Measurements from ENCODE around the gene WDFY3.

The WDFY3 gene

GRCh38 chr4:84790769-84791565 is 175.5 kb downstream of the WDFY3 start:
- DNase-seq (ENCODE audit: extremely low spot score), result no peak
- POLR2A ChIA-PET, result no interaction called here

GRCh38 chr4:84786478-84786877 is 180.0 kb downstream of the WDFY3 start:
- POLR2A ChIA-PET, result no interaction called here
- CTCF ChIA-PET, result no interaction called here

More at GRCh38 chr4:84790769-84791565, 175.5 kb downstream of the WDFY3 start:
- TF ChIP-seq NFRKB (IDR thresholded peaks at IDR 0.05), result no peak
- no peak for TF ChIP-seq HDGF (IDR thresholded peaks at IDR 0.05; ENCODE audit: borderline replicate concordance)
- no peak for TF ChIP-seq SUZ12 (IDR thresholded peaks at IDR 0.05)
- no peak for TF ChIP-seq FOXM1 (IDR thresholded peaks at IDR 0.05; ENCODE audit: borderline replicate concordance)
- TF ChIP-seq ARNT (IDR thresholded peaks at IDR 0.05), result no peak
- no peak for TF ChIP-seq ZNF384 (IDR thresholded peaks at IDR 0.05)
- no peak for TF ChIP-seq BHLHE40 (IDR thresholded peaks at IDR 0.05; ENCODE audit: borderline replicate concordance)
- no peak for TF ChIP-seq PKNOX1 (IDR thresholded peaks at IDR 0.05)
- CTCF ChIA-PET, result interaction anchor here (0.6 kb wide), 1 partner anchor 289 kb away, joined by 3 read pairs; no protein-coding TSS in a partner anchor

GRCh38 chr4:84782517-84782916 is 184.0 kb downstream of the WDFY3 start:
- CTCF ChIA-PET, result no interaction called here
- TF ChIP-seq TARDBP (IDR thresholded peaks at IDR 0.05), result no peak
- TF ChIP-seq ZNF384 (IDR thresholded peaks at IDR 0.05), result no peak
- TF ChIP-seq FOXA1 (IDR thresholded peaks at IDR 0.05), result no peak
- TF ChIP-seq CTBP1 (IDR thresholded peaks at IDR 0.05; ENCODE audit: borderline replicate concordance), result no peak
- no peak for TF ChIP-seq LEF1 (IDR thresholded peaks at IDR 0.05; ENCODE audit: borderline replicate concordance)
- no peak for TF ChIP-seq L3MBTL2 (conservative IDR thresholded peaks at IDR 0.05)
- no peak for TF ChIP-seq FOXM1 (IDR thresholded peaks at IDR 0.05; ENCODE audit: borderline replicate concordance)
- no peak for TF ChIP-seq NFRKB (IDR thresholded peaks at IDR 0.05)
- no peak for TF ChIP-seq ARNT (IDR thresholded peaks at IDR 0.05)
- no peak for TF ChIP-seq ELF4 (IDR thresholded peaks at IDR 0.05)
- no peak for TF ChIP-seq SP1 (IDR thresholded peaks at IDR 0.05)
- TF ChIP-seq HDGF (IDR thresholded peaks at IDR 0.05; ENCODE audit: borderline replicate concordance), result no peak
- TF ChIP-seq PKNOX1 (IDR thresholded peaks at IDR 0.05), result no peak
- no peak for TF ChIP-seq BHLHE40 (IDR thresholded peaks at IDR 0.05; ENCODE audit: borderline replicate concordance)
- no peak for TF ChIP-seq SUZ12 (IDR thresholded peaks at IDR 0.05)
- TF ChIP-seq FOXK2 (IDR thresholded peaks at IDR 0.05), result no peak
- no peak for DNase-seq (ENCODE audit: extremely low spot score)
- POLR2A ChIA-PET, result no interaction called here

More at GRCh38 chr4:84786478-84786877, 180.0 kb downstream of the WDFY3 start:
- no peak for TF ChIP-seq ZNF384 (IDR thresholded peaks at IDR 0.05)
- TF ChIP-seq L3MBTL2 (conservative IDR thresholded peaks at IDR 0.05), result no peak
- no peak for TF ChIP-seq FOXK2 (IDR thresholded peaks at IDR 0.05)
- no peak for TF ChIP-seq LEF1 (IDR thresholded peaks at IDR 0.05; ENCODE audit: borderline replicate concordance)
- TF ChIP-seq NFRKB (IDR thresholded peaks at IDR 0.05), result no peak
- no peak for TF ChIP-seq SP1 (IDR thresholded peaks at IDR 0.05)
- TF ChIP-seq ELF4 (IDR thresholded peaks at IDR 0.05), result no peak
- DNase-seq (ENCODE audit: extremely low spot score), result no peak

GRCh38 chr4:84780719-84781118 is 185.8 kb downstream of the WDFY3 start:
- CTCF ChIA-PET, result no interaction called here
- no peak for TF ChIP-seq ZNF384 (IDR thresholded peaks at IDR 0.05)
- TF ChIP-seq L3MBTL2 (conservative IDR thresholded peaks at IDR 0.05), result no peak
- TF ChIP-seq TARDBP (IDR thresholded peaks at IDR 0.05), result no peak
- no peak for TF ChIP-seq PKNOX1 (IDR thresholded peaks at IDR 0.05)
- TF ChIP-seq FOXM1 (IDR thresholded peaks at IDR 0.05; ENCODE audit: borderline replicate concordance), result no peak
- TF ChIP-seq BHLHE40 (IDR thresholded peaks at IDR 0.05; ENCODE audit: borderline replicate concordance), result no peak
- TF ChIP-seq ELF4 (IDR thresholded peaks at IDR 0.05), result no peak
- no peak for TF ChIP-seq LEF1 (IDR thresholded peaks at IDR 0.05; ENCODE audit: borderline replicate concordance)
- no peak for TF ChIP-seq SUZ12 (IDR thresholded peaks at IDR 0.05)
- no peak for TF ChIP-seq SP1 (IDR thresholded peaks at IDR 0.05)
- no peak for TF ChIP-seq FOXK2 (IDR thresholded peaks at IDR 0.05)
- TF ChIP-seq FOXA1 (IDR thresholded peaks at IDR 0.05), result no peak
- no peak for TF ChIP-seq ARNT (IDR thresholded peaks at IDR 0.05)
- TF ChIP-seq CTBP1 (IDR thresholded peaks at IDR 0.05; ENCODE audit: borderline replicate concordance), result no peak
- TF ChIP-seq HDGF (IDR thresholded peaks at IDR 0.05; ENCODE audit: borderline replicate concordance), result no peak
- no peak for TF ChIP-seq NFRKB (IDR thresholded peaks at IDR 0.05)

GRCh38 chr4:84778041-84778440 is 188.4 kb downstream of the WDFY3 start:
- ChIA-PET POLR2A (no interaction called here), CTCF (no interaction called here)
- no peak for TF ChIP-seq FOXK2 (IDR thresholded peaks at IDR 0.05)
- no peak for TF ChIP-seq L3MBTL2 (conservative IDR thresholded peaks at IDR 0.05)
- no peak for DNase-seq (ENCODE audit: extremely low spot score)

More at GRCh38 chr4:84780719-84781118, 185.8 kb downstream of the WDFY3 start:
- no peak for DNase-seq (ENCODE audit: extremely low spot score)
- POLR2A ChIA-PET, result no interaction called here

GRCh38 chr4:84767168-84767567 is 199.3 kb downstream of the WDFY3 start:
- no peak for DNase-seq (ENCODE audit: extremely low spot score)
- TF ChIP-seq CTBP1 (IDR thresholded peaks at IDR 0.05; ENCODE audit: borderline replicate concordance) (no peak), BHLHE40 (IDR thresholded peaks at IDR 0.05; ENCODE audit: borderline replicate concordance) (no peak), FOXA1 (IDR thresholded peaks at IDR 0.05) (no peak)
- ChIA-PET CTCF (no interaction called here), POLR2A (interaction anchor here (1.0 kb wide), 1 partner anchor 199 kb away, joined by 3 read pairs; the partner anchor contains the start of gene WDFY3)
